ENCODE data around the gene TMEM185B. TPM values are rescaled to one million over a fixed set of nuclear protein-coding genes. Genes with fewer than 3 reads are reported as not detected.

The TMEM185B gene
- total and polyA plus RNA-seq, 2 of the 4 experiments (the other 2 are of a cell fraction) = 17.7 to 26.1 TPM

GRCh38 chr2:120262761-120263428, 39.7 kb upstream of the TMEM185B start:
- H3K27me3 ChIP-seq (ENCODE audit: control insufficient read depth, insufficient read depth, low read length) = no peaks in the 10 kb centered on the region
- ATAC-seq (ENCODE audit: low read depth) (peak; percentile 95), DNase-seq (peak; percentile 63)
- TF ChIP-seq RCOR1 (IDR thresholded peaks at IDR 0.05; ENCODE audit: insufficient replicate concordance, low read length) (no peak), BHLHE40 (IDR thresholded peaks at IDR 0.05; ENCODE audit: low read depth, low read length) (no peak), RAD21 (IDR thresholded peaks at IDR 0.05; ENCODE audit: low read length) (no peak), CHD1 (IDR thresholded peaks at IDR 0.05; ENCODE audit: low read depth, low read length) (no peak), CEBPB (IDR thresholded peaks at IDR 0.05; ENCODE audit: low read depth, low read length) (peak; percentile 92), CTCF (conservative IDR thresholded peaks at IDR 0.05; ENCODE audit: low read depth, low read length) (no peak), MXI1 (IDR thresholded peaks at IDR 0.05; ENCODE audit: borderline replicate concordance, low read depth, low read length) (no peak), NFE2L2 (IDR thresholded peaks at IDR 0.05; ENCODE audit: low read depth, low read length) (no peak), POLR2A (IDR thresholded peaks at IDR 0.05; ENCODE audit: low read depth, low read length) (no peak), FOS (IDR thresholded peaks at IDR 0.05; ENCODE audit: low read depth, low read length) (peak; percentile 46), MAFK (IDR thresholded peaks at IDR 0.05; ENCODE audit: low read depth, low read length) (no peak), USF2 (IDR thresholded peaks at IDR 0.05; ENCODE audit: low read depth, low read length) (no peak)
- BruUV-seq (replicated peaks) = no TSS peak
- intact Hi-C loops (cut with micrococcal nuclease) (no loop called here), dilution Hi-C loops (cut with HindIII; ENCODE audit: low sequenced_read_pairs, unreplicated experiment) (no loop called here), in situ Hi-C loops (cut with MboI; ENCODE audit: low sequenced_read_pairs) (no loop called here)
- H3K36me3 ChIP-seq (ENCODE audit: control insufficient read depth, insufficient read depth, low read length) = no peaks in the 10 kb centered on the region
- POLR2A ChIA-PET (ENCODE audit: unreplicated experiment) = interaction anchor here (0.6 kb wide), 1 partner anchor 43 kb away, joined by 6 read pairs; no protein-coding TSS in a partner anchor
- H3K9me3 ChIP-seq (ENCODE audit: control insufficient read depth, insufficient read depth, low read length) = peaks cover 5% of the 10 kb centered on the region
- no peak overlapping the region for H4K8ac ChIP-seq (ENCODE audit: low read depth in 2 of 2, low read length in 2 of 2)
- H3K4me3 ChIP-seq (ENCODE audit: insufficient read depth, low read depth, low read length) = no peak overlapping the region
- H3K4me1 ChIP-seq (ENCODE audit: control insufficient read depth, insufficient read depth, low read length) = peaks cover 7% of the 10 kb centered on the region
- no peak overlapping the region for H4K91ac ChIP-seq (ENCODE audit: insufficient read depth, low read depth, low read length)
- no peak overlapping the region for H3K56ac ChIP-seq (ENCODE audit: extremely low read depth, insufficient read depth, low read length)
- CTCF ChIA-PET = no interaction called here
- H3K9ac ChIP-seq (ENCODE audit: low read depth, low read length) = no peak overlapping the region
- H3K14ac ChIP-seq (replicated peaks; ENCODE audit: low read depth, low read length) = no peak overlapping the region
- no peak overlapping the region for H4K5ac ChIP-seq (ENCODE audit: low read depth, low read length)
- no peak overlapping the region for H2BK5ac ChIP-seq (ENCODE audit: low read depth, low read length, poor library complexity, severe bottlenecking)
- no peak overlapping the region for H3K4me2 ChIP-seq (ENCODE audit: low read depth, low read length)
- H2AK5ac ChIP-seq (ENCODE audit: low read depth, low read length) = no peak overlapping the region
- no peak overlapping the region for H2BK20ac ChIP-seq (ENCODE audit: low read depth, low read length)
- H3K79me1 ChIP-seq (ENCODE audit: low read depth in 1 of 2, low read length in 2 of 2) = peaks cover 39 to 75% of the 10 kb centered on the region in 2 experiments
- 100% methylated on average over 2 of the region's 10 CpGs; no CpG with 5 or more reads in 1 of the 2 experiments for WGBS, 2 experiments (ENCODE audit: extremely low coverage in 2 of 2, insufficient read length in 1 of 2)
- no peak overlapping the region for H2BK15ac ChIP-seq (ENCODE audit: low read depth, low read length)
- no peak overlapping the region for H2AK9ac ChIP-seq (replicated peaks; ENCODE audit: low read depth, low read length, poor library complexity)
- H3K27ac ChIP-seq (ENCODE audit: insufficient read depth, low read length) = no peak overlapping the region
- H3K18ac ChIP-seq (ENCODE audit: low read depth, low read length) = no peak overlapping the region
- H2AFZ ChIP-seq (replicated peaks; ENCODE audit: low read length, poor library complexity) = no peak overlapping the region
- no peak overlapping the region for H3K23ac ChIP-seq (ENCODE audit: low read depth, low read length)
- H2BK120ac ChIP-seq (ENCODE audit: low read depth, low read length) = no peak overlapping the region
- H3K9me1 ChIP-seq (ENCODE audit: insufficient read depth, low read length) = peaks cover 23% of the 10 kb centered on the region
- peaks cover 56% of the 10 kb centered on the region for H4K20me1 ChIP-seq (ENCODE audit: insufficient read depth, low read length)
- no peak overlapping the region for H3K4ac ChIP-seq (ENCODE audit: low read depth, low read length)

Data from IMR-90 (cell line).